GM23338 (cell line): ENCODE measurements around the gene ELAPOR2. TPM values are rescaled to one million over a fixed set of nuclear protein-coding genes. Genes with fewer than 3 reads are reported as not detected.

ENCODE experiments used
- ATAC-seq: fragments of 200-7000 bp; cut with Tn5 transposase; 3 replicates; pipeline ENCODE4 v1.9.1; 2020
- DNase-seq: peaks from one replicate; pipeline ENCODE4 v3.0.0-alpha.2; 2015; ENCODE audit warnings: low spot score
- H2AFZ ChIP-seq: fragments of 200-600 bp; sonication (generic); 2 replicates; pipeline ENCODE4 v1.8.0; 2016; ENCODE audit warnings: antibody characterized with exemption, mild to moderate bottlenecking, moderate library complexity
- H3F3A ChIP-seq: fragments of 200-600 bp; sonication (generic); replicated peaks from 2 replicates; pipeline ENCODE4 v1.8.0; 2017; ENCODE audit warnings: antibody characterized with exemption, mixed run types, low read depth
- H3K27ac ChIP-seq: fragments of 200-600 bp; sonication (generic); 2 replicates; pipeline ENCODE4 v1.6.1; 2016; ENCODE audit warnings: low read depth
- H3K27me3 ChIP-seq: fragments of 200-600 bp; sonication (generic); 2 replicates; pipeline ENCODE4 v1.8.0; 2016; ENCODE audit warnings: mild to moderate bottlenecking, mixed run types, moderate library complexity; ENCODE audit not compliant: insufficient read depth
- H3K36me3 ChIP-seq: fragments of 200-600 bp; sonication (generic); 2 replicates; pipeline ENCODE4 v1.8.0; 2016; ENCODE audit warnings: mild to moderate bottlenecking; ENCODE audit not compliant: insufficient read depth
- H3K4me1 ChIP-seq: fragments of 200-600 bp; sonication (generic); 2 replicates; pipeline ENCODE4 v1.8.0; 2016; ENCODE audit warnings: mild to moderate bottlenecking, moderate library complexity; ENCODE audit not compliant: insufficient read depth
- H3K4me2 ChIP-seq: fragments of 200-600 bp; sonication (generic); 2 replicates; pipeline ENCODE4 v1.7.1; 2017; ENCODE audit warnings: mixed run types
- H3K4me3 ChIP-seq: fragments of 200-600 bp; sonication (generic); 2 replicates; pipeline ENCODE4 v1.6.1; 2016; ENCODE audit warnings: mixed run types
- H3K79me2 ChIP-seq: fragments of 200-600 bp; sonication (generic); replicated peaks from 2 replicates; pipeline ENCODE4 v1.8.0; 2017; ENCODE audit warnings: mild to moderate bottlenecking; ENCODE audit not compliant: insufficient read depth
- H3K9me2 ChIP-seq: fragments of 200-600 bp; sonication (generic); 2 replicates; pipeline ENCODE4 v1.8.0; 2017; ENCODE audit not compliant: insufficient read depth
- H4K20me1 ChIP-seq: fragments of 200-600 bp; sonication (generic); replicated peaks from 2 replicates; pipeline ENCODE4 v1.8.0; 2017; ENCODE audit warnings: mild to moderate bottlenecking; ENCODE audit not compliant: insufficient read depth
- H3K27ac Mint-ChIP-seq: 2 replicates; pipeline ENCODE4 v1.8.0; 2020; ENCODE audit warnings: inconsistent platforms, mild to moderate bottlenecking, moderate library complexity, mixed read lengths
- H3K27me3 Mint-ChIP-seq: 3 replicates; pipeline ENCODE4 v1.8.0; 2022; ENCODE audit warnings: low read depth, mild to moderate bottlenecking, moderate library complexity, mixed read lengths, inconsistent platforms; ENCODE audit not compliant: insufficient read depth, poor library complexity
- H3K36me3 Mint-ChIP-seq: 3 replicates; pipeline ENCODE4 v1.8.0; 2021; ENCODE audit warnings: low read depth, mild to moderate bottlenecking, inconsistent platforms, moderate library complexity, mixed read lengths
- H3K4me1 Mint-ChIP-seq: 3 replicates; pipeline ENCODE4 v1.8.0; 2020; ENCODE audit warnings: mild to moderate bottlenecking, inconsistent platforms, mixed read lengths
- H3K4me3 Mint-ChIP-seq: 3 replicates; pipeline ENCODE4 v1.8.0; 2021; ENCODE audit warnings: moderate library complexity, mild to moderate bottlenecking, inconsistent platforms, mixed read lengths
- H3K9me3 Mint-ChIP-seq: 3 replicates; pipeline ENCODE4 v1.8.0; 2020; ENCODE audit warnings: moderate library complexity, mild to moderate bottlenecking, inconsistent platforms, mixed read lengths
- CREB1 ChIP-seq: fragments of 250-450 bp; sonication (Bioruptor Pico); IDR thresholded peaks from 2 replicates; pipeline ENCODE4 v1.5.0; 2020; ENCODE audit warnings: low read depth, mild to moderate bottlenecking, moderate library complexity
- ETS1 ChIP-seq: IDR thresholded peaks from 2 replicates; pipeline ENCODE4 v1.6.1; 2016; ENCODE audit warnings: antibody characterized with exemption
- EZH2 ChIP-seq: fragments of 200-600 bp; sonication (generic); IDR thresholded peaks from one replicate; pipeline ENCODE4 v1.8.0; 2017; ENCODE audit warnings: antibody characterized with exemption, mild to moderate bottlenecking, low read depth; ENCODE audit not compliant: unreplicated experiment
- EZH2phosphoT487 ChIP-seq: fragments of 200-600 bp; sonication (generic); IDR thresholded peaks from one replicate; pipeline ENCODE4 v1.8.1; 2018; ENCODE audit warnings: antibody characterized with exemption; ENCODE audit not compliant: unreplicated experiment
- JUNB ChIP-seq: IDR thresholded peaks from one replicate; pipeline ENCODE4 v1.6.1; 2016; ENCODE audit warnings: antibody characterized with exemption; ENCODE audit not compliant: unreplicated experiment
- NANOG ChIP-seq: IDR thresholded peaks from 2 replicates; pipeline ENCODE4 v1.6.1; 2016; ENCODE audit warnings: antibody characterized with exemption, borderline replicate concordance
- POLR2AphosphoS5 ChIP-seq: IDR thresholded peaks from 2 replicates; pipeline ENCODE4 v1.6.1; 2016; ENCODE audit warnings: antibody characterized with exemption, low read depth
- REST ChIP-seq: IDR thresholded peaks from one replicate; pipeline ENCODE4 v1.6.1; 2018; ENCODE audit warnings: antibody characterized with exemption; ENCODE audit not compliant: unreplicated experiment
- STAT1 ChIP-seq: IDR thresholded peaks from one replicate; pipeline ENCODE4 v1.6.1; 2016; ENCODE audit warnings: antibody characterized with exemption; ENCODE audit not compliant: unreplicated experiment
- ZNF114 ChIP-seq: fragments of 250-450 bp; sonication (Bioruptor Pico); IDR thresholded peaks from 2 replicates; pipeline ENCODE4 v1.5.0; 2020; ENCODE audit warnings: mild to moderate bottlenecking, moderate library complexity
- ZNF331 ChIP-seq: fragments of 250-450 bp; sonication (Bioruptor Pico); IDR thresholded peaks from 2 replicates; pipeline ENCODE4 v1.5.0; 2020; ENCODE audit warnings: low read depth, mild to moderate bottlenecking, moderate library complexity
- polyA plus RNA-seq: library from polyadenylated mRNA; unstranded; fragments of >200 nt; fragmentation: Nextera tagmentation; extraction: Ambion mirVana; gene quantifications from 2 replicates; pipeline ENCODE4 v1.2.1, GENCODE V29; 2016
- total RNA-seq: library from RNA; depleted of rRNA; stranded (reverse); fragments of >200 nt; shearing (Covaris generic); gene quantifications from 2 replicates; pipeline ENCODE4 v1.2.3, GENCODE V29; 2014
- TF ChIP-seq, protein P1 (sequence below), 2 experiments: fragments of 200-600 bp in 1 of 2; sonication (generic) in 1 of 2; conservative IDR thresholded peaks; 2 replicates each; pipeline versions ENCODE4 v1.5.1 to v1.6.1; 2016 to 2017; ENCODE audit warnings: antibody characterized with exemption in 2 of 2, low read depth in 2 of 2, mild to moderate bottlenecking in 2 of 2, moderate library complexity in 1 of 2
- TF ChIP-seq, protein P2 (sequence below): fragments of 250-450 bp; sonication (Bioruptor Pico); IDR thresholded peaks from 2 replicates; pipeline ENCODE4 v1.5.0; 2020; ENCODE audit warnings: mild to moderate bottlenecking, moderate library complexity

ELAPOR2 gene
- total and polyA plus RNA-seq, 2 experiments from 2014 or later: 12.0 to 42.9 TPM

- H3K79me2 ChIP-seq: no peaks in the 10 kb centered on the region
- peak overlapping the region; percentile 71 for H3K4me3 ChIP-seq
- no peaks in the 10 kb centered on the region for H3K36me3 ChIP-seq
- H3K27ac ChIP-seq: no peak overlapping the region
- peaks cover 17% of the 10 kb centered on the region for H3K27me3 ChIP-seq
- Mint-ChIP-seq H3K4me3 (peak overlapping the region; percentile 82), H3K4me1 (peaks cover 12% of the 10 kb centered on the region; the same call in 2 of the 3 replicates), H3K27me3 (peaks cover 9% of the 10 kb centered on the region), H3K9me3 (no peaks in the 10 kb centered on the region), H3K36me3 (no peaks in the 10 kb centered on the region; the same call in 2 of the 3 replicates), H3K27ac (no peak overlapping the region)
- peak overlapping the region; percentile 100 for H2AFZ ChIP-seq
- TF ChIP-seq ZNF331 (CRISPR knock-in tag) (no peak), CREB1 (CRISPR knock-in tag) (no peak), NANOG (no peak), REST (no peak), EZH2phosphoT487 (no peak), POLR2AphosphoS5 (no peak), ETS1 (no peak), JUNB (no peak), STAT1 (no peak), EZH2 (no peak), ZNF114 (no peak)
- TF ChIP-seq, protein P1, sequence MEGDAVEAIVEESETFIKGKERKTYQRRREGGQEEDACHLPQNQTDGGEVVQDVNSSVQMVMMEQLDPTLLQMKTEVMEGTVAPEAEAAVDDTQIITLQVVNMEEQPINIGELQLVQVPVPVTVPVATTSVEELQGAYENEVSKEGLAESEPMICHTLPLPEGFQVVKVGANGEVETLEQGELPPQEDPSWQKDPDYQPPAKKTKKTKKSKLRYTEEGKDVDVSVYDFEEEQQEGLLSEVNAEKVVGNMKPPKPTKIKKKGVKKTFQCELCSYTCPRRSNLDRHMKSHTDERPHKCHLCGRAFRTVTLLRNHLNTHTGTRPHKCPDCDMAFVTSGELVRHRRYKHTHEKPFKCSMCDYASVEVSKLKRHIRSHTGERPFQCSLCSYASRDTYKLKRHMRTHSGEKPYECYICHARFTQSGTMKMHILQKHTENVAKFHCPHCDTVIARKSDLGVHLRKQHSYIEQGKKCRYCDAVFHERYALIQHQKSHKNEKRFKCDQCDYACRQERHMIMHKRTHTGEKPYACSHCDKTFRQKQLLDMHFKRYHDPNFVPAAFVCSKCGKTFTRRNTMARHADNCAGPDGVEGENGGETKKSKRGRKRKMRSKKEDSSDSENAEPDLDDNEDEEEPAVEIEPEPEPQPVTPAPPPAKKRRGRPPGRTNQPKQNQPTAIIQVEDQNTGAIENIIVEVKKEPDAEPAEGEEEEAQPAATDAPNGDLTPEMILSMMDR (conservative IDR thresholded peaks at IDR 0.05; ENCODE audit: low read depth in 2 of 2): no peak
- TF ChIP-seq, protein P2, sequence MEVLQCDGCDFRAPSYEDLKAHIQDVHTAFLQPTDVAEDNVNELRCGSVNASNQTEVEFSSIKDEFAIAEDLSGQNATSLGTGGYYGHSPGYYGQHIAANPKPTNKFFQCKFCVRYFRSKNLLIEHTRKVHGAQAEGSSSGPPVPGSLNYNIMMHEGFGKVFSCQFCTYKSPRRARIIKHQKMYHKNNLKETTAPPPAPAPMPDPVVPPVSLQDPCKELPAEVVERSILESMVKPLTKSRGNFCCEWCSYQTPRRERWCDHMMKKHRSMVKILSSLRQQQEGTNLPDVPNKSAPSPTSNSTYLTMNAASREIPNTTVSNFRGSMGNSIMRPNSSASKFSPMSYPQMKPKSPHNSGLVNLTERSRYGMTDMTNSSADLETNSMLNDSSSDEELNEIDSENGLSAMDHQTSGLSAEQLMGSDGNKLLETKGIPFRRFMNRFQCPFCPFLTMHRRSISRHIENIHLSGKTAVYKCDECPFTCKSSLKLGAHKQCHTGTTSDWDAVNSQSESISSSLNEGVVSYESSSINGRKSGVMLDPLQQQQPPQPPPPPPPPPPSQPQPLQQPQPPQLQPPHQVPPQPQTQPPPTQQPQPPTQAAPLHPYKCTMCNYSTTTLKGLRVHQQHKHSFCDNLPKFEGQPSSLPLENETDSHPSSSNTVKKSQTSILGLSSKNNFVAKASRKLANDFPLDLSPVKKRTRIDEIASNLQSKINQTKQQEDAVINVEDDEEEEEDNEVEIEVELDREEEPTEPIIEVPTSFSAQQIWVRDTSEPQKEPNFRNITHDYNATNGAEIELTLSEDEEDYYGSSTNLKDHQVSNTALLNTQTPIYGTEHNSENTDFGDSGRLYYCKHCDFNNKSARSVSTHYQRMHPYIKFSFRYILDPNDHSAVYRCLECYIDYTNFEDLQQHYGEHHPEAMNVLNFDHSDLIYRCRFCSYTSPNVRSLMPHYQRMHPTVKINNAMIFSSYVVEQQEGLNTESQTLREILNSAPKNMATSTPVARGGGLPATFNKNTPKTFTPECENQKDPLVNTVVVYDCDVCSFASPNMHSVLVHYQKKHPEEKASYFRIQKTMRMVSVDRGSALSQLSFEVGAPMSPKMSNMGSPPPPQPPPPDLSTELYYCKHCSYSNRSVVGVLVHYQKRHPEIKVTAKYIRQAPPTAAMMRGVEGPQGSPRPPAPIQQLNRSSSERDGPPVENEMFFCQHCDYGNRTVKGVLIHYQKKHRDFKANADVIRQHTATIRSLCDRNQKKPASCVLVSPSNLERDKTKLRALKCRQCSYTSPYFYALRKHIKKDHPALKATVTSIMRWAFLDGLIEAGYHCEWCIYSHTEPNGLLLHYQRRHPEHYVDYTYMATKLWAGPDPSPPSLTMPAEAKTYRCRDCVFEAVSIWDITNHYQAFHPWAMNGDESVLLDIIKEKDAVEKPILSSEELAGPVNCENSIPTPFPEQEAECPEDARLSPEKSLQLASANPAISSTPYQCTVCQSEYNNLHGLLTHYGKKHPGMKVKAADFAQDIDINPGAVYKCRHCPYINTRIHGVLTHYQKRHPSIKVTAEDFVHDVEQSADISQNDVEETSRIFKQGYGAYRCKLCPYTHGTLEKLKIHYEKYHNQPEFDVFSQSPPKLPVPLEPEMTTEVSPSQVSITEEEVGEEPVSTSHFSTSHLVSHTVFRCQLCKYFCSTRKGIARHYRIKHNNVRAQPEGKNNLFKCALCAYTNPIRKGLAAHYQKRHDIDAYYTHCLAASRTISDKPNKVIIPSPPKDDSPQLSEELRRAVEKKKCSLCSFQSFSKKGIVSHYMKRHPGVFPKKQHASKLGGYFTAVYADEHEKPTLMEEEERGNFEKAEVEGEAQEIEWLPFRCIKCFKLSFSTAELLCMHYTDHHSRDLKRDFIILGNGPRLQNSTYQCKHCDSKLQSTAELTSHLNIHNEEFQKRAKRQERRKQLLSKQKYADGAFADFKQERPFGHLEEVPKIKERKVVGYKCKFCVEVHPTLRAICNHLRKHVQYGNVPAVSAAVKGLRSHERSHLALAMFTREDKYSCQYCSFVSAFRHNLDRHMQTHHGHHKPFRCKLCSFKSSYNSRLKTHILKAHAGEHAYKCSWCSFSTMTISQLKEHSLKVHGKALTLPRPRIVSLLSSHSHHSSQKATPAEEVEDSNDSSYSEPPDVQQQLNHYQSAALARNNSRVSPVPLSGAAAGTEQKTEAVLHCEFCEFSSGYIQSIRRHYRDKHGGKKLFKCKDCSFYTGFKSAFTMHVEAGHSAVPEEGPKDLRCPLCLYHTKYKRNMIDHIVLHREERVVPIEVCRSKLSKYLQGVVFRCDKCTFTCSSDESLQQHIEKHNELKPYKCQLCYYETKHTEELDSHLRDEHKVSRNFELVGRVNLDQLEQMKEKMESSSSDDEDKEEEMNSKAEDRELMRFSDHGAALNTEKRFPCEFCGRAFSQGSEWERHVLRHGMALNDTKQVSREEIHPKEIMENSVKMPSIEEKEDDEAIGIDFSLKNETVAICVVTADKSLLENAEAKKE: no peak
- H4K20me1 ChIP-seq: no peaks in the 10 kb centered on the region
- peak overlapping the region; percentile 99 for H3K4me2 ChIP-seq
- H3K4me1 ChIP-seq: 0 out of 2 replicates have a peak, but pooled peaks cover 9% of the 10 kb centered on the region
- H3F3A ChIP-seq: peaks cover 7% of the 10 kb centered on the region; the same call in 1 of the 2 replicates
- ATAC-seq: peak; percentile 81
- no peaks in the 10 kb centered on the region for H3K9me2 ChIP-seq
- peak; percentile 78 for DNase-seq
Measured at GRCh38 chr7:87058744-87059524, 520 bp downstream of the ELAPOR2 start.
